Pancreas (tissue), 10 donors: Measurements from ENCODE around the gene PCLO. TPM values are rescaled to one million over a fixed set of nuclear protein-coding genes. Genes with fewer than 3 reads are reported as not detected.

Experiments used
- ATAC-seq, 4 donors: fragments of 200-7000 bp; cut with Tn5 transposase; one replicate each; pipeline versions ENCODE4 v1.8.0 to v1.9.1; 2020; ENCODE audit warnings: mild to moderate bottlenecking in 4 of 4, moderate library complexity in 4 of 4
- DNase-seq, 6 donors: peaks; one replicate each; pipeline ENCODE4 v3.0.0-alpha.2; 2020
- FAIRE-seq: peaks from 2 replicates; lab custom pipeline; 2012; peaks lifted over from hg19 to GRCh38; lab: Jason Lieb, UNC
- H3K27ac ChIP-seq, 4 donors: fragments of 200-600 bp; sonication (generic); 1 replicate in 3 of 4; 2 replicates in 1 of 4; pipeline versions ENCODE4 v1.5.0 to v1.8.0; 2020
- H3K27me3 ChIP-seq, 4 donors: fragments of 200-600 bp; one replicate each; pipeline ENCODE4 v1.8.0; 2021
- H3K36me3 ChIP-seq, 3 donors: fragments of 200-600 bp; sonication (generic) in 1 of 3; one replicate each; pipeline versions ENCODE4 v1.5.0 to v1.8.0; 2020 to 2021
- H3K4me1 ChIP-seq, 3 donors: fragments of 200-600 bp; one replicate each; pipeline ENCODE4 v1.8.0; 2021
- H3K4me3 ChIP-seq, 4 donors: fragments of 200-600 bp; sonication (generic) in 2 of 4; one replicate each; pipeline versions ENCODE4 v1.5.0 to v1.8.0; 2020 to 2021
- H3K9me3 ChIP-seq, 4 donors: fragments of 200-600 bp; one replicate each; pipeline ENCODE4 v1.8.0; 2021
- WGBS, 2 donors: extraction: QIAGEN DNeasy Blood & Tissue Kit; methylation state at CpG; one replicate each; pipeline ENCODE4 v1.1.7; 2013; 5-methylcytosine and 5-hydroxymethylcytosine counted together
- intact Hi-C, 3 donors: fragments of 100-400 bp; cut with DNase I; formaldehyde crosslinking; loops; one replicate each; pipeline versions ENCODE4 v1.11.1 to v1.14.2; 2022
- polyA plus RNA-seq, 2 donors: library from polyadenylated mRNA; stranded (reverse); fragments of 200-250 nt; gene quantifications; one replicate each; pipeline ENCODE4 v1.2.3, GENCODE V29; 2013
- total RNA-seq, 6 donors: library from RNA; stranded (reverse); fragmentation: NEBNext Ultra II Directional in 4 of 6; extraction: Animal tissue kit (Norgen Biotek cat#: 25700) in 4 of 6; gene quantifications; one replicate each; pipeline versions ENCODE4 v1.2.1 to v1.2.4, GENCODE V29; 2021 to 2023
- TF ChIP-seq, protein P1 (sequence below), 4 donors: fragments of 200-600 bp; sonication (generic) in 3 of 4; IDR thresholded peaks; one replicate each; pipeline versions ENCODE4 v1.5.0 to v1.8.0; 2021; ENCODE audit warnings: antibody characterized with exemption in 4 of 4
- donor health status: healthy with polysubstance abuse.
- donor health status: DM: no; HTN: no; CAD: no; lungs with moderate emphysema.
- donor health status: DM: no; HTN: no; CAD: no.
- donor health status: control.
- donor health status: control.
- donor health status: Bipolar disorder and iron deficiency.
- donor health status: DM: yes; HTN: yes; CAD: no.
- donor health status: DM: no; HTN: no; CAD: no.
- donor health status: DM: no; HTN: no; CAD: no.
- donor health status: DM: yes; HTN: yes; CAD: no.

Gene PCLO
- total and polyA plus RNA-seq, 8 donors, result 1.9 to 5.6 (median 4.6) TPM

DNA sequence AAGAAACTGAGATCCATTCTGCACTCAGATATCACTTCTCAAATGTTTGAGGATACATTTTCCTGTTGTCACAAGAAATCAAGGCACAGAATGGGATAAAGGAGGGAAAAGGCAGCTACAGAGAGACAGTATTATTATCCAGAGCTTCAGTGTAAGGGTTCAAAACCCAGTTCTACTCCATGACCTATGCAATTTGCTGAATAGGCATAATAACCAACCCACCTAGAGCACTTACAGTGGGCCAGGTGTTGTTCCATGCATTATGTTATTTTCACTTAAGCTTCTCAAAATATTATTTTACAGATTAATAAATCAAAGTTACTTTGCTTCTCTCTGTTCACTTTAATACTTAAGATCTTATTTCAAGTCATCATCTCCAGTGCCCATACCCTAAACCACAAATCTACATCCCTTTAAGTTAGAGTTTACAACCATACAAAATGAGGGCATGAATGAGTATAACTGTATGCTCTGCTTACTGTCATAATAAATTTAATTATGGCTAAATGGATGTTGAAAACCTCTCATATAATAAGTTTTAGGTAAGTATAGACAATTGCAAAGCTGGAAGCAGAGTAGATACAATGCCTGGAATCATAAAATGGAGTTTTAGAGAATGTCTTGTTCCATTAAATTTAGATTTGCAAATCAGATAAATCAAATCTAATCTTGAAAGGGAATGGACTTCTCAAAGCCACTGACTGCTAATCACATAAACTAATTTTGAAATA is 28.1 kb upstream of the PCLO start:
- H3K4me1 ChIP-seq, result no peaks in the 10 kb centered on the region
- no peak overlapping the region for H3K27ac ChIP-seq
- no peaks in the 10 kb centered on the region for H3K36me3 ChIP-seq
- H3K27me3 ChIP-seq, result no peaks in the 10 kb centered on the region
- no peak overlapping the region for H3K4me3 ChIP-seq
- H3K9me3 ChIP-seq, result no peaks in the 10 kb centered on the region
- TF ChIP-seq, protein P1, sequence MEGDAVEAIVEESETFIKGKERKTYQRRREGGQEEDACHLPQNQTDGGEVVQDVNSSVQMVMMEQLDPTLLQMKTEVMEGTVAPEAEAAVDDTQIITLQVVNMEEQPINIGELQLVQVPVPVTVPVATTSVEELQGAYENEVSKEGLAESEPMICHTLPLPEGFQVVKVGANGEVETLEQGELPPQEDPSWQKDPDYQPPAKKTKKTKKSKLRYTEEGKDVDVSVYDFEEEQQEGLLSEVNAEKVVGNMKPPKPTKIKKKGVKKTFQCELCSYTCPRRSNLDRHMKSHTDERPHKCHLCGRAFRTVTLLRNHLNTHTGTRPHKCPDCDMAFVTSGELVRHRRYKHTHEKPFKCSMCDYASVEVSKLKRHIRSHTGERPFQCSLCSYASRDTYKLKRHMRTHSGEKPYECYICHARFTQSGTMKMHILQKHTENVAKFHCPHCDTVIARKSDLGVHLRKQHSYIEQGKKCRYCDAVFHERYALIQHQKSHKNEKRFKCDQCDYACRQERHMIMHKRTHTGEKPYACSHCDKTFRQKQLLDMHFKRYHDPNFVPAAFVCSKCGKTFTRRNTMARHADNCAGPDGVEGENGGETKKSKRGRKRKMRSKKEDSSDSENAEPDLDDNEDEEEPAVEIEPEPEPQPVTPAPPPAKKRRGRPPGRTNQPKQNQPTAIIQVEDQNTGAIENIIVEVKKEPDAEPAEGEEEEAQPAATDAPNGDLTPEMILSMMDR (IDR thresholded peaks at IDR 0.05), result no peak
- no peak for FAIRE-seq
- ATAC-seq, result no peak
- intact Hi-C loops, result no loop called here
- no peak for DNase-seq

DNA sequence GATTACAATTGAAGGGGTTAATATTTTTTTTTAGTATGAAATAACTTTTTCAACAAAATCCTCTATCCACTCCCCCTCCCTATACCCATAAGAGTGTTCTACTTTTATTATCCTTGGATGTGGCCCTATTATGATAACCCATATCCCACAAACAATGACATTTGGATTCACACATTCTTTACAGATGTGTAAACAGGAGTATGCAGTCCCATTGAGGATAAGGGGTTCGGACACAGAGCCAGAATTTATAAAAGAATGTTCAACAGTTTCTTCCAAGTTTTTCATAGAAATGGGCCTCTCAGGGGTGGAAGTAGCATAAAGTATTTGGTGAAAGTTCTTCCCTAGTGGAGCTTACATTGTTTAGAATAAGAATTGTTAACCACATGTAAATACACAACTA is 16.1 kb upstream of the PCLO start:
- TF ChIP-seq, protein P1 (IDR thresholded peaks at IDR 0.05), result no peak
- 42 to 74% methylated on average over 1 of the region's 1 CpG for WGBS, 2 donors
- Histone ChIP-seq H3K4me3 (no peak overlapping the region), H3K36me3 (no peaks in the 10 kb centered on the region), H3K4me1 (no peaks in the 10 kb centered on the region), H3K27me3 (no peaks in the 10 kb centered on the region), H3K27ac (no peak overlapping the region), H3K9me3 (no peaks in the 10 kb centered on the region)
- intact Hi-C loops, result no loop called here
- FAIRE-seq, result no peak
- DNase-seq, result no peak
- no peak for ATAC-seq

DNA sequence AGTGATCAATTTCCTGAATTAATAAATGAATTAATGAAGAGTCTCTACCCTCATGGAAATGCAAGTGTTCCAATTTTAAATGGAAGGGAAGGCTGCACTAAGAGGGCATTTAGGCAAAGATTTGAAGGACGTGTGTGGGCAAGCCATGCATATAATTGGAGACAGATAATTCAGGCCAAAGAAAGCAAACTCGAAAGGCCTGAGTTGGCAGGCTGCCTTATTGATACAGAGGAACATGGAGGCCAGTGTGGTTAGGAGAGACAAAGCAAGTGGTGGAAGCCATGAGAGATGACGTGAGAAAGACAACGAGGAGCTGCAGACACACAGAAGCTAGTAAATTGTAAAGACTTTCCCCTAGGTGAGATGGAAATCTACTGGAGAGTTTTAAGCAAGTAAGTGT is 15.4 kb upstream of the PCLO start:
- TF ChIP-seq, protein P1 (IDR thresholded peaks at IDR 0.05), result no peak
- Histone ChIP-seq H3K27me3 (no peaks in the 10 kb centered on the region), H3K27ac (no peak overlapping the region), H3K4me3 (no peak overlapping the region), H3K4me1 (no peaks in the 10 kb centered on the region), H3K9me3 (no peaks in the 10 kb centered on the region), H3K36me3 (no peaks in the 10 kb centered on the region)
- WGBS, 2 donors, result 54 to 71% methylated on average over 4 of the region's 4 CpGs
- DNase-seq, result no peak
- no peak for ATAC-seq
- FAIRE-seq, result no peak
- intact Hi-C loops, result no loop called here

DNA sequence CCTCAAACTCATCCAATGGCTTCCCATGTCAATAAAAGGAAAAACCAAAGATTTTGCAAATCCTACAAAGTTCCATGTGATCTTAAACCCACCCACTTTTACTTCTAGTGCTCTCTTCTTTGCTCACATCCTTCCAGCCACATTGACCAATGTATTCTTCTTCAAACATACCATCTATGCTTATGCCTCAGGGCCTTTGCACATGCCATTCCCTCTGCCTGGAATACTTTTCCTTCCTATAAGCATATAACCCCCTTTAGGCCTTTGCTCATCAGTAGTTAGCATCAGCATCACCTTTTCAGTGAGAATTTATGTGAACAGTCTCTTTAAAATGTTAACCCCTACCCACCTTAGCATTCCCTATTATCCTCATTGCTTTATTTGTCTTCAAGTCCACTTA is 11.0 kb upstream of the PCLO start:
- H3K27me3 ChIP-seq, result no peaks in the 10 kb centered on the region
- H3K9me3 ChIP-seq, result no peaks in the 10 kb centered on the region
- no peak overlapping the region for H3K4me3 ChIP-seq
- H3K27ac ChIP-seq, result no peak overlapping the region
- intact Hi-C loops, result no loop called here
- H3K36me3 ChIP-seq, result no peaks in the 10 kb centered on the region
- H3K4me1 ChIP-seq, result no peaks in the 10 kb centered on the region
- TF ChIP-seq, protein P1 (IDR thresholded peaks at IDR 0.05), result no peak
- DNase-seq (no peak), ATAC-seq (no peak), FAIRE-seq (no peak)

DNA sequence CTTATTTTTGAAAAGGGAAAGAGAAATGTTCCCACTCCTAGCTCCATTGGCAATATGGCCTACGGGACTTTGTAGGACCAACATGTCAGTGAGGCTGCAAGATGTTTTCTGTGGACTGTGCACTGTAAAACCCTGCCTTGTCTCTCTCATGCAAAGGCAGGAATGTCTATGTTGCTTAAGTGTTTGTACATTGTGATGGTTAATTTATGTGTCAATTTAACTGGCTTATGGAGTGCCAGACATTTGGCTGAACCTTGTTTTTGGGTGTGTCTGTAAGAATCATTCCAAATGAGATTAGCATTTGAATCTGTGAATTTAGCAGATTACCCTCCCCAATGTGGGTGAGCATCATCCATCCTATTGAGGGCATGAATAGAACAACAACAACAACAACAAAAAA is 4.1 kb upstream of the PCLO start:
- 84 to 89% methylated on average over 1 of the region's 1 CpG for WGBS, 2 donors
- H3K9me3 ChIP-seq, result no peaks in the 10 kb centered on the region
- H3K4me1 ChIP-seq, result no peaks in the 10 kb centered on the region
- TF ChIP-seq, protein P1 (IDR thresholded peaks at IDR 0.05), result no peak
- intact Hi-C loops, result no loop called here
- ATAC-seq (no peak), DNase-seq (no peak), FAIRE-seq (no peak)
- H3K27me3 ChIP-seq, result no peaks in the 10 kb centered on the region
- H3K27ac ChIP-seq, result no peak overlapping the region
- H3K4me3 ChIP-seq, result no peak overlapping the region
- no peaks in the 10 kb centered on the region for H3K36me3 ChIP-seq
